ENCODE data around the gene SERINC5.

The SERINC5 gene

GRCh38 chr5:80071510-80072021 is 184.3 kb downstream of the SERINC5 start:
- no peak for TF ChIP-seq CTCF (IDR thresholded peaks at IDR 0.05; ENCODE audit: low read length, missing control alignments)
- no peak overlapping the region for H3K4me3 ChIP-seq (replicated peaks; ENCODE audit: low read depth, low read length)
- no peak for DNase-seq (ENCODE audit: low read depth)

- no peak overlapping the region for H3K4me3 ChIP-seq (replicated peaks; ENCODE audit: low read depth, low read length)
- DNase-seq (ENCODE audit: low read depth): no peak
- no peak for TF ChIP-seq CTCF (IDR thresholded peaks at IDR 0.05; ENCODE audit: low read length, missing control alignments)
Measured at GRCh38 chr5:80070338-80071056, 185.4 kb downstream of the SERINC5 start.

GRCh38 chr5:80069918-80070318 is 185.9 kb downstream of the SERINC5 start:
- no peak overlapping the region for H3K4me3 ChIP-seq (replicated peaks; ENCODE audit: low read depth, low read length)
- no peak for TF ChIP-seq CTCF (IDR thresholded peaks at IDR 0.05; ENCODE audit: low read length, missing control alignments)
- peak; percentile 17 for DNase-seq (ENCODE audit: low read depth)

- DNase-seq (ENCODE audit: low read depth): peak; percentile 4
- no peak overlapping the region for H3K4me3 ChIP-seq (replicated peaks; ENCODE audit: low read depth, low read length)
- TF ChIP-seq CTCF (IDR thresholded peaks at IDR 0.05; ENCODE audit: low read length, missing control alignments): no peak
Measured at GRCh38 chr5:80069251-80069800, 186.5 kb downstream of the SERINC5 start.

GRCh38 chr5:80068775-80069174 is 187.1 kb downstream of the SERINC5 start:
- no peak overlapping the region for H3K4me3 ChIP-seq (replicated peaks; ENCODE audit: low read depth, low read length)
- DNase-seq (ENCODE audit: low read depth): no peak
- no peak for TF ChIP-seq CTCF (IDR thresholded peaks at IDR 0.05; ENCODE audit: low read length, missing control alignments)

- no peak for TF ChIP-seq CTCF (IDR thresholded peaks at IDR 0.05; ENCODE audit: low read length, missing control alignments)
- H3K4me3 ChIP-seq (replicated peaks; ENCODE audit: low read depth, low read length): no peak overlapping the region
- DNase-seq (ENCODE audit: low read depth): no peak
Measured at GRCh38 chr5:80068246-80068636, 187.6 kb downstream of the SERINC5 start.
